22Rv1 (cell line): ENCODE measurements around the gene GIT2.

Experiments used
- ZFX ChIP-seq: fragments of 450-650 bp; IDR thresholded peaks from 2 replicates; pipeline ENCODE4 v1.6.1; 2017; ENCODE audit warnings: antibody characterized with exemption, borderline replicate concordance
- TF ChIP-seq, protein P1 (sequence below): fragments of 450-650 bp; IDR thresholded peaks from 2 replicates; pipeline ENCODE4 v1.5.1; 2017; ENCODE audit warnings: mild to moderate bottlenecking

- TF ChIP-seq, protein P1, sequence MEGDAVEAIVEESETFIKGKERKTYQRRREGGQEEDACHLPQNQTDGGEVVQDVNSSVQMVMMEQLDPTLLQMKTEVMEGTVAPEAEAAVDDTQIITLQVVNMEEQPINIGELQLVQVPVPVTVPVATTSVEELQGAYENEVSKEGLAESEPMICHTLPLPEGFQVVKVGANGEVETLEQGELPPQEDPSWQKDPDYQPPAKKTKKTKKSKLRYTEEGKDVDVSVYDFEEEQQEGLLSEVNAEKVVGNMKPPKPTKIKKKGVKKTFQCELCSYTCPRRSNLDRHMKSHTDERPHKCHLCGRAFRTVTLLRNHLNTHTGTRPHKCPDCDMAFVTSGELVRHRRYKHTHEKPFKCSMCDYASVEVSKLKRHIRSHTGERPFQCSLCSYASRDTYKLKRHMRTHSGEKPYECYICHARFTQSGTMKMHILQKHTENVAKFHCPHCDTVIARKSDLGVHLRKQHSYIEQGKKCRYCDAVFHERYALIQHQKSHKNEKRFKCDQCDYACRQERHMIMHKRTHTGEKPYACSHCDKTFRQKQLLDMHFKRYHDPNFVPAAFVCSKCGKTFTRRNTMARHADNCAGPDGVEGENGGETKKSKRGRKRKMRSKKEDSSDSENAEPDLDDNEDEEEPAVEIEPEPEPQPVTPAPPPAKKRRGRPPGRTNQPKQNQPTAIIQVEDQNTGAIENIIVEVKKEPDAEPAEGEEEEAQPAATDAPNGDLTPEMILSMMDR = no peak
- no peak for TF ChIP-seq ZFX
Measured at GRCh38 chr12:109983432-109984142, 12.6 kb downstream of the GIT2 start.
